OCI-LY3 (cell line): ENCODE measurements around the gene FRMD4B.

Source experiments
- H2AFZ ChIP-seq: fragments of 200-600, 300-600 bp; shearing (Covaris generic); 2 replicates; pipeline ENCODE4 v1.6.0; 2014; ENCODE audit warnings: antibody characterized with exemption, low read depth, low read length
- H3K27ac ChIP-seq: fragments of 200-600, 300-600 bp; sonication (generic); 2 replicates; pipeline ENCODE4 v1.5.1; 2014; ENCODE audit warnings: mild to moderate bottlenecking, low read length, moderate library complexity, mixed read lengths
- H3K27me3 ChIP-seq: fragments of 200-600, 300-600 bp; sonication (generic); 2 replicates; pipeline ENCODE4 v1.6.1; 2014; ENCODE audit warnings: low read depth, low read length, mixed read lengths
- H3K36me3 ChIP-seq: fragments of 200-600, 300-600 bp; sonication (generic); replicated peaks from 2 replicates; pipeline ENCODE3; 2014; ENCODE audit warnings: low read depth, low read length, mixed read lengths
- H3K4me1 ChIP-seq: fragments of 300-600, 200-600 bp; sonication (generic); 2 replicates; pipeline ENCODE4 v1.6.1; 2014; ENCODE audit warnings: low read length, mixed read lengths
- H3K4me2 ChIP-seq: fragments of 200-600, 300-600 bp; sonication (generic); 2 replicates; pipeline ENCODE4 v1.6.1; 2014; ENCODE audit warnings: low read length, mixed read lengths
- H3K4me3 ChIP-seq: fragments of 300-600, 200-600 bp; sonication (generic); 2 replicates; pipeline ENCODE4 v1.5.1; 2014; ENCODE audit warnings: antibody characterized with exemption, mild to moderate bottlenecking, low read length, moderate library complexity
- H3K79me2 ChIP-seq: fragments of 300-600, 200-600 bp; shearing (Covaris generic); 2 replicates; pipeline ENCODE4 v1.6.1; 2014; ENCODE audit warnings: mild to moderate bottlenecking, low read length, mixed read lengths
- H3K9ac ChIP-seq: fragments of 300-600, 200-600 bp; shearing (Covaris generic); 2 replicates; pipeline ENCODE4 v1.6.0; 2014; ENCODE audit warnings: mild to moderate bottlenecking, low read length, moderate library complexity
- H3K9me3 ChIP-seq: fragments of 200-600, 300-600 bp; shearing (Covaris generic); 2 replicates; pipeline ENCODE4 v1.6.1; 2014; ENCODE audit warnings: low read length, mixed read lengths; ENCODE audit not compliant: insufficient read depth
- H4K20me1 ChIP-seq: fragments of 200-600, 300-600 bp; sonication (generic); 2 replicates; pipeline ENCODE4 v1.6.1; 2016; ENCODE audit warnings: low read length, mixed read lengths; ENCODE audit not compliant: insufficient read depth
- EZH2phosphoT487 ChIP-seq: fragments of 200-600 bp; shearing (Covaris generic); IDR thresholded peaks from 2 replicates; pipeline ENCODE4 v1.6.1; 2018; ENCODE audit warnings: antibody characterized with exemption, mixed run types, low read depth
- TF ChIP-seq, protein P1 (sequence below): fragments of 200-600, 300-600 bp; sonication (generic); IDR thresholded peaks from 2 replicates; pipeline ENCODE4 v1.5.1; 2014; ENCODE audit warnings: antibody characterized with exemption, low read length, low read depth

The FRMD4B gene

DNA sequence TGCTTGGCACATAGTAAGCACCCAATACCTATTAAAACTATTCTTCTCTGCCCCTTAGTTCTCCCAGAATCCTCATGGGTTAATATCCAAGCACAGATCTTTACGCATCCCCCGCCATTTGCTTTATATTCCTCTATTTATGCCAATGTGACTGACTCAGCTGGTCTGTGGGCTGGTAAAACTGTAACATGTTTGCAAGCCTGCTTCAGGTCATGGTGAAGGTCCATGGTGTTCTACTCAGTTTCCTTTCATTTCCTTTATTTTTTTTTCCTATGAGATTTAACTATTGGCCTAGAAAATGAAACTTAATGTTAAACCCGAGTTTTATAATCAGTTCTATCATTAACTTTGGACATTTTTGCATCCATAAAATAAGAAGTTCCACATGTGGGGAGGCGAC lies 47.0 kb downstream of the FRMD4B start:
- H3K27ac ChIP-seq = no peak overlapping the region
- no peak overlapping the region for H2AFZ ChIP-seq
- no peaks in the 10 kb centered on the region for H3K36me3 ChIP-seq
- H3K4me1 ChIP-seq = no peaks in the 10 kb centered on the region
- TF ChIP-seq, protein P1, sequence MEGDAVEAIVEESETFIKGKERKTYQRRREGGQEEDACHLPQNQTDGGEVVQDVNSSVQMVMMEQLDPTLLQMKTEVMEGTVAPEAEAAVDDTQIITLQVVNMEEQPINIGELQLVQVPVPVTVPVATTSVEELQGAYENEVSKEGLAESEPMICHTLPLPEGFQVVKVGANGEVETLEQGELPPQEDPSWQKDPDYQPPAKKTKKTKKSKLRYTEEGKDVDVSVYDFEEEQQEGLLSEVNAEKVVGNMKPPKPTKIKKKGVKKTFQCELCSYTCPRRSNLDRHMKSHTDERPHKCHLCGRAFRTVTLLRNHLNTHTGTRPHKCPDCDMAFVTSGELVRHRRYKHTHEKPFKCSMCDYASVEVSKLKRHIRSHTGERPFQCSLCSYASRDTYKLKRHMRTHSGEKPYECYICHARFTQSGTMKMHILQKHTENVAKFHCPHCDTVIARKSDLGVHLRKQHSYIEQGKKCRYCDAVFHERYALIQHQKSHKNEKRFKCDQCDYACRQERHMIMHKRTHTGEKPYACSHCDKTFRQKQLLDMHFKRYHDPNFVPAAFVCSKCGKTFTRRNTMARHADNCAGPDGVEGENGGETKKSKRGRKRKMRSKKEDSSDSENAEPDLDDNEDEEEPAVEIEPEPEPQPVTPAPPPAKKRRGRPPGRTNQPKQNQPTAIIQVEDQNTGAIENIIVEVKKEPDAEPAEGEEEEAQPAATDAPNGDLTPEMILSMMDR = no peak
- TF ChIP-seq EZH2phosphoT487 = no peak
- no peak overlapping the region for H3K4me3 ChIP-seq
- no peaks in the 10 kb centered on the region for H4K20me1 ChIP-seq
- H3K4me2 ChIP-seq = no peak overlapping the region
- H3K9me3 ChIP-seq = no peaks in the 10 kb centered on the region
- H3K27me3 ChIP-seq = no peaks in the 10 kb centered on the region; the same call in none of the 2 replicates
- H3K79me2 ChIP-seq = no peaks in the 10 kb centered on the region
- no peak overlapping the region for H3K9ac ChIP-seq

DNA sequence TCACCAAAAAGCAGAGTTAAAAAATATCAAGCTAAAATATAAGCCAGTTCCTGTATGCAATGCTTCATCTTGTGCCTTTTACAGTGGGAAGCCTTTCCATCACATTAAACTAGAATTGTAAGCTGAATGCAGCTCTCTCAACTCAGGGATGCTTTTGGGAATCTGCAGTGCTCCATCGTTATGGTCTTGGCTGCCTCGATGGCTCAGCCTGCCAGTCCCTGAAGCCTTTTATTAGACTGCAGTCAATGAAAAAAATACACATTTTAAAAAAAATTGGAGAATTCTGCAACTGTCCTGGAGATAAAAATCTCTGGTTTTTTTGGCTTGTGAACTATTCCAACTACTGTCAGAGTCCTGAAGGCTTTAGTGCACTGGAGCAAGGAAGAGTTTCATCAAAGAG lies 53.0 kb downstream of the FRMD4B start:
- Histone ChIP-seq H3K27ac (no peak overlapping the region), H3K4me2 (no peak overlapping the region), H2AFZ (no peak overlapping the region), H3K9ac (no peak overlapping the region), H3K4me3 (no peak overlapping the region), H3K36me3 (no peaks in the 10 kb centered on the region), H3K9me3 (no peaks in the 10 kb centered on the region), H4K20me1 (no peaks in the 10 kb centered on the region), H3K4me1 (no peaks in the 10 kb centered on the region), H3K79me2 (no peaks in the 10 kb centered on the region), H3K27me3 (peaks cover 5% of the 10 kb centered on the region)
- TF ChIP-seq, protein P1 = no peak

DNA sequence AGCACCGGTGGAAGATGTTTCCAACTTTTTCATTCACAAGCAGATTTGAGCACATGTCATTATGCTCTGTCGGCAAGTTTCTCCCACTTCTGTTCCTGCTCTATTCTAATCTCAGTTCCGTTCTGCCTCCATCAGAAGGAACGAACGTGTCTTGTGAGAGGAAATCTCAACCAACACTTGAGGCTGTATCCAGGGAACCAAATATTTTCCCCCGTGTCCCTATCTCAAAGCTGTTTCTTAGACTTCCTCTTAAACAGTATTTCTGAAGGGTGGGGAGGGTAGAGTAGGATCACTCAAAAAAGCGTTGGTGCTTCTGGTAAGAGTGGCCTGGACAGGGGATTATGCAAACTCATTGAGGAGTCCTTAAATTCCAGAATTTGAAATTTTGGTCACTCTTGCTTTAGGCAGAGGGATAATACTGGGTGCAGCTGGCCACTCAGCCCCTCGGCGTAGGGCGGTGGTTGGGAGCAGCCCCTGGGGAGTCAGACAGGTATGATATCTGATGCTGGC lies 54.9 kb downstream of the FRMD4B start:
- H3K4me2 ChIP-seq = no peak overlapping the region

DNA sequence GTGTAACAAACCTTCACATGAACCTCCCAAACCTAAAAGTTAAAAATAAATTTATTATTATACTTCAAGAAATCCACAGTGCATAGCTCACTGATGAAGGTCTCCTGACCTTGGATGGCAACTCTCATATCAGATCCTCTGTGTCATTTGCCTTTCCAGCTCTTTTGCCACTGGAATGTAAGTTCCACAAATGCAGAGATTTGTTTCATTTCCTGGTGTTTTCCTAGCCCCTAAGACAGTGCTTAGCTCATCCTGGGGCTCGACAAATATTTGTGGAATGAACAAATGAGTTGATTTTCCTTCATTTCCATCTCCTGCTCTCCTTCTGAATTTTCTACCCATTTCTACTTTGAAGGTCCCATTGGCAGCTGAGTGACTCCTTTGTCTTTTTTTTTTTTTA lies 56.0 kb downstream of the FRMD4B start:
- H2AFZ ChIP-seq = no peak overlapping the region
- H3K4me2 ChIP-seq = no peak overlapping the region
- H3K79me2 ChIP-seq = no peaks in the 10 kb centered on the region
- no peak overlapping the region for H3K4me3 ChIP-seq
- no peaks in the 10 kb centered on the region for H3K36me3 ChIP-seq
- H3K9me3 ChIP-seq = no peaks in the 10 kb centered on the region
- TF ChIP-seq, protein P1 = no peak
- no peak for TF ChIP-seq EZH2phosphoT487
- H4K20me1 ChIP-seq = no peaks in the 10 kb centered on the region
- H3K4me1 ChIP-seq = peaks cover 15% of the 10 kb centered on the region
- H3K27ac ChIP-seq = no peak overlapping the region
- no peak overlapping the region for H3K9ac ChIP-seq
- peaks cover 5% of the 10 kb centered on the region for H3K27me3 ChIP-seq

More for the DNA sequence above, 54.9 kb downstream of the FRMD4B start:
- no peak overlapping the region for H3K27ac ChIP-seq
- no peaks in the 10 kb centered on the region for H4K20me1 ChIP-seq
- no peak overlapping the region for H2AFZ ChIP-seq
- H3K4me3 ChIP-seq = no peak overlapping the region
- H3K27me3 ChIP-seq = peaks cover 5% of the 10 kb centered on the region
- no peaks in the 10 kb centered on the region for H3K36me3 ChIP-seq
- no peaks in the 10 kb centered on the region for H3K79me2 ChIP-seq
- TF ChIP-seq EZH2phosphoT487 = no peak
- TF ChIP-seq, protein P1 = no peak
- H3K9ac ChIP-seq = no peak overlapping the region
- H3K9me3 ChIP-seq = no peaks in the 10 kb centered on the region
- H3K4me1 ChIP-seq = peaks cover 15% of the 10 kb centered on the region
